Choroid plexus epithelial cell (primary cell): ENCODE data around the gene LY6G6D.

Experiments used
- DNase-seq: peaks from one replicate; pipeline ENCODE4 v3.0.0-alpha.2; 2010; ENCODE audit warnings: low read depth
- H3K4me3 ChIP-seq: 2 replicates; pipeline ENCODE4 v1.5.1; 2011; ENCODE audit warnings: low read depth, mild to moderate bottlenecking, control low read depth, low read length, moderate library complexity
- CTCF ChIP-seq: conservative IDR thresholded peaks from 2 replicates; pipeline ENCODE4 v1.5.1; 2011; ENCODE audit warnings: low read depth, mild to moderate bottlenecking, control low read depth, inconsistent platforms, low read length, moderate library complexity

LY6G6D gene

GRCh38 chr6:31692886-31693285 is 22.3 kb upstream of the LY6G6D start:
- no peak for DNase-seq
- no peak overlapping the region for H3K4me3 ChIP-seq
- no peak for TF ChIP-seq CTCF

DNA sequence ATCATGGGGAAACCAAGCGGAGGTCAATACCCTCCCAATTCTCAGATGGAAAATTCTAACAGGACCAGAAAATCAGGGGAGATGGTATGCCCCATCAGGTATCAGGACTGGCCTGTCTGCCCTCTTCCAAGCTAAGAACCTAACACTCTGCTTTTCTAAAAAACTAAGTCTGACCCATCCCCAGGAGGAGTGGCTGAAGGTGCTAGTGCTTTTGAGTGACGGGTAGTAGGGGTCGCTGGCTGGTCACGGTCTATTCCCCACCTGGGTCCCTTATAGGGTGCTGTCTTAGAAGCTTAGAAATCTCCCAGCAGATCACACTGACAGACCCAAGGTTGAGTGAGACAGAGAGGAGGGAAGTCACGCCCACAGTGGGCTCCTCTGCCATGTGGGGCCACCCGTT is 21.6 kb upstream of the LY6G6D start:
- no peak for DNase-seq
- H3K4me3 ChIP-seq: no peak overlapping the region
- TF ChIP-seq CTCF: no peak

- DNase-seq: peak; percentile 16
- no peak overlapping the region for H3K4me3 ChIP-seq
- TF ChIP-seq CTCF: no peak
Measured at GRCh38 chr6:31697555-31697954, 17.6 kb upstream of the LY6G6D start.

DNA sequence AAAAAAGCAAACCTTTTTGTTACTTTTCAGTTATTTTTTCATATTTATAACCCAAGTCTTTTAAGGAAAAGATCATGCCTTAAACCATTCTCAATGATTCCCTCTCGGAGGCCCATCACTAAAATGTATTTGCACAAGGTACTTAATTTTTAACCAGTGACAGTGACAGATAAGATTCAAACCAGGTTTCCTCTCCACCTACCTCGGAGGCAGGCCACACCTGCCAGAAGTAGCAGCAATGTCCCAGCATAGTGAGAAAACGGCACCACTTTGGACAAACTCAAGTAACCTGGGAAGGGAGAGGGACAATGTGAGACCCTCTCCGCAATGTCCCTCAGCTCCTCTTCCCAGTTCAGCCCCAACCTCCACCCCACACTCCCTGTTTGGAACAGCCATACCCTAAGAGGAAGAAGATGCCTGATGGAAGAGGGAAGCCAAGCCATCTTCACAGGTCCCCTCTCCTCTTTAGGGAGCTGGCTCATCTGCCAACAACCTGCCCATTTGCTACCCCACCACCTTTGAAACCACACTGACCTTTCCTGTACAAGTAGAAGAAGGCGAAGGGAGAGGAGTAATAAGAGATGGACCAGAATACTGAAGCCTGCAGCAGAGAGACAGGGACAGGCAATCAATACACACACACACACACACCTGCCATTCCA is 14.3 kb upstream of the LY6G6D start:
- TF ChIP-seq CTCF: no peak
- H3K4me3 ChIP-seq: no peak overlapping the region
- DNase-seq: no peak

GRCh38 chr6:31701666-31702404 is 13.3 kb upstream of the LY6G6D start:
- peak; percentile 53 for DNase-seq
- TF ChIP-seq CTCF: no peak
- H3K4me3 ChIP-seq: peak overlapping the region; percentile 78

GRCh38 chr6:31702405-31702818 is 12.7 kb upstream of the LY6G6D start:
- H3K4me3 ChIP-seq: peak overlapping the region; percentile 78
- TF ChIP-seq CTCF: no peak
- DNase-seq: no peak
